PC-9 (cell line): ENCODE measurements around the gene HCN1.

Experiments used
- CTCF ChIP-seq: fragments of 200-600 bp; sonication (generic); conservative IDR thresholded peaks from 2 replicates; pipeline ENCODE4 v1.6.1; 2017; ENCODE audit warnings: mixed run types, antibody characterized with exemption, mild to moderate bottlenecking, moderate library complexity
- EZH2 ChIP-seq: fragments of 200-600 bp; sonication (generic); IDR thresholded peaks from 2 replicates; pipeline ENCODE4 v1.8.0; 2017; ENCODE audit warnings: antibody characterized with exemption, low read depth

GRCh38 chr5:45741110-45741509 lies 44.9 kb upstream of the HCN1 start:
- no peak for TF ChIP-seq CTCF
- TF ChIP-seq EZH2, result no peak
